ENCODE data around the gene MSH2. TPM values are rescaled to one million over a fixed set of nuclear protein-coding genes. Genes with fewer than 3 reads are reported as not detected.
"Not testable (repeated sequence)": the region's sequence is repeated elsewhere in the genome, so short reads cannot be mapped to it uniquely, and the experiment has no call there.

MSH2 gene
- total and polyA plus RNA-seq, 2 experiments from 2014 or later = 42.5 to 47.6 TPM

DNA sequence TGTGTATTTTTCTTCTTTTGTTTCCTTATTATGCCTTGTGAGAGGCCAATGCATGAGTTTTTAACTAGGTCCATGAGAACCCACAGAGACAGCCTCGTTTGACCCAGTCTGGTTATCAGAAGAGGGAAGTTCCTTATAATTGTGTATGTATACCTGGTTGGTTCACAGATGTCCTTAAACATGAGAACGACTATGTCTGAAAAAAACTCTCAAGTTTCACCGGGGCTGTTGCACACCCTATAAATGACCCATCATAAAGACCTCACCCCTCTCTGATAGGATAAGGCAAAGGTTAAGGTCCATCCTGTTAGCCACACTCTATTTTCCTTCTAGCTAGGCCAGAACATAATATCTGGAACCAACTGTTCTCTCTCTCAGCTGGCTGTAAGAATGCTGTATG, 42.7 kb upstream of the MSH2 start:
- no peak for DNase-seq (ENCODE audit: low read depth in 1 of 2, low spot score in 1 of 2)
- Histone ChIP-seq H3K9me3 (ENCODE audit: low read depth) (no peaks in the 10 kb centered on the region), H3K4me1 (ENCODE audit: low read depth) (peaks cover 8% of the 10 kb centered on the region), H3K27ac (no peak overlapping the region), H3K27me3 (no peaks in the 10 kb centered on the region), H3K4me3 (no peak overlapping the region), H3K36me3 (no peaks in the 10 kb centered on the region)
- TF ChIP-seq, protein P1, sequence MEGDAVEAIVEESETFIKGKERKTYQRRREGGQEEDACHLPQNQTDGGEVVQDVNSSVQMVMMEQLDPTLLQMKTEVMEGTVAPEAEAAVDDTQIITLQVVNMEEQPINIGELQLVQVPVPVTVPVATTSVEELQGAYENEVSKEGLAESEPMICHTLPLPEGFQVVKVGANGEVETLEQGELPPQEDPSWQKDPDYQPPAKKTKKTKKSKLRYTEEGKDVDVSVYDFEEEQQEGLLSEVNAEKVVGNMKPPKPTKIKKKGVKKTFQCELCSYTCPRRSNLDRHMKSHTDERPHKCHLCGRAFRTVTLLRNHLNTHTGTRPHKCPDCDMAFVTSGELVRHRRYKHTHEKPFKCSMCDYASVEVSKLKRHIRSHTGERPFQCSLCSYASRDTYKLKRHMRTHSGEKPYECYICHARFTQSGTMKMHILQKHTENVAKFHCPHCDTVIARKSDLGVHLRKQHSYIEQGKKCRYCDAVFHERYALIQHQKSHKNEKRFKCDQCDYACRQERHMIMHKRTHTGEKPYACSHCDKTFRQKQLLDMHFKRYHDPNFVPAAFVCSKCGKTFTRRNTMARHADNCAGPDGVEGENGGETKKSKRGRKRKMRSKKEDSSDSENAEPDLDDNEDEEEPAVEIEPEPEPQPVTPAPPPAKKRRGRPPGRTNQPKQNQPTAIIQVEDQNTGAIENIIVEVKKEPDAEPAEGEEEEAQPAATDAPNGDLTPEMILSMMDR (IDR thresholded peaks at IDR 0.05; ENCODE audit: low read depth, low read length) = no peak

DNA sequence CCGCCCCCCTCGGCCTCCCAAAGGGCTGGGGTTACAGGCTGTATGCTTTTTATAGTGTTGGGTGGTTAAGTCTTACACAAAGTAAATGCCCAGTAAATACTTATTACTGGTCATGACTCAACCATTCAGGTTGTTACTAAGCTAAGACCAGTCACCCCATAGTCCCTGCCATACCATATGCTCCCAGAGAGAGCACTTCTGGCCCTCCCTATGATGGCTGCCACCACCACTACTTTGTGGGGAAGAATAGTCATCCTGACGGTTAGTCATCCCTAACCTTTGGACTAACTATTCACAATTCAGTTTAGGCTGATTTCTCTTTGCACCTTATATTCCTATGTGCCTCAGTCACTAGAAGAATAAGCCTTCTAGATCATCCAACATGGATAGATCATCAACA, 42.0 kb upstream of the MSH2 start:
- TF ChIP-seq, protein P1 (IDR thresholded peaks at IDR 0.05; ENCODE audit: low read depth, low read length) = no peak
- no peak overlapping the region for H3K4me3 ChIP-seq

GRCh38 chr2:47361505-47362229, 41.3 kb upstream of the MSH2 start:
- H3K4me3 ChIP-seq; H3K36me3 ChIP-seq; H3K9me3 ChIP-seq (ENCODE audit: low read depth); H3K27ac ChIP-seq; DNase-seq (ENCODE audit: low read depth in 1 of 2, low spot score in 1 of 2); H3K27me3 ChIP-seq; H3K4me1 ChIP-seq (ENCODE audit: low read depth): not testable (repeated sequence)

More for the DNA sequence above, 42.0 kb upstream of the MSH2 start:
- no peaks in the 10 kb centered on the region for H3K36me3 ChIP-seq
- no peaks in the 10 kb centered on the region for H3K27me3 ChIP-seq
- no peak overlapping the region for H3K27ac ChIP-seq
- DNase-seq (ENCODE audit: low read depth in 1 of 2, low spot score in 1 of 2) = no peak
- H3K4me1 ChIP-seq (ENCODE audit: low read depth) = peaks cover 8% of the 10 kb centered on the region
- H3K9me3 ChIP-seq (ENCODE audit: low read depth) = no peaks in the 10 kb centered on the region

DNA sequence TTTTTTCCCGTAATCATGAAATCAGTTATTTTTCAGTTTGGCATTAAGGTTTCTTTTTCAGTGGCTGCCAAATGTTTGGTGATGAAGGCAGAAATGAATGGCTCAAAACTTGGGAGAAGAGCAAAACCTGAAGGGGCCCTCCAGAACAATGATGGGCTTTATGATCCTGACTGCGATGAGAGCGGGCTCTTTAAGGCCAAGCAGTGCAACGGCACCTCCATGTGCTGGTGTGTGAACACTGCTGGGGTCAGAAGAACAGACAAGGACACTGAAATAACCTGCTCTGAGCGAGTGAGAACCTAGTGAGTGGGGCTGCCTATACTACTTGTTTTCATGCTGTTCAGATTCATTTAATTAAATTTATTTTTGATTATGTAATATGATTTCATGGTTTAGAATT, 29.2 kb upstream of the MSH2 start:
- Histone ChIP-seq H3K36me3 (no peaks in the 10 kb centered on the region), H3K4me3 (no peak overlapping the region), H3K4me1 (ENCODE audit: low read depth) (no peaks in the 10 kb centered on the region), H3K27me3 (peaks cover 26% of the 10 kb centered on the region), H3K27ac (no peak overlapping the region), H3K9me3 (ENCODE audit: low read depth) (no peaks in the 10 kb centered on the region)
- peak in 1 of 2 donors; percentile 26 for DNase-seq (ENCODE audit: low read depth in 1 of 2, low spot score in 1 of 2)
- TF ChIP-seq, protein P1 (IDR thresholded peaks at IDR 0.05; ENCODE audit: low read depth, low read length) = no peak

- no peaks in the 10 kb centered on the region for H3K9me3 ChIP-seq (ENCODE audit: low read depth)
- no peaks in the 10 kb centered on the region for H3K36me3 ChIP-seq
- H3K4me1 ChIP-seq (ENCODE audit: low read depth) = no peaks in the 10 kb centered on the region
- TF ChIP-seq, protein P1 (IDR thresholded peaks at IDR 0.05; ENCODE audit: low read depth, low read length) = no peak
- H3K27me3 ChIP-seq = peaks cover 11% of the 10 kb centered on the region
- H3K27ac ChIP-seq = no peak overlapping the region
- DNase-seq (ENCODE audit: low read depth in 1 of 2, low spot score in 1 of 2) = no peak
- H3K4me3 ChIP-seq = no peak overlapping the region
Observed at GRCh38 chr2:47375307-47375706, 27.6 kb upstream of the MSH2 start.

DNA sequence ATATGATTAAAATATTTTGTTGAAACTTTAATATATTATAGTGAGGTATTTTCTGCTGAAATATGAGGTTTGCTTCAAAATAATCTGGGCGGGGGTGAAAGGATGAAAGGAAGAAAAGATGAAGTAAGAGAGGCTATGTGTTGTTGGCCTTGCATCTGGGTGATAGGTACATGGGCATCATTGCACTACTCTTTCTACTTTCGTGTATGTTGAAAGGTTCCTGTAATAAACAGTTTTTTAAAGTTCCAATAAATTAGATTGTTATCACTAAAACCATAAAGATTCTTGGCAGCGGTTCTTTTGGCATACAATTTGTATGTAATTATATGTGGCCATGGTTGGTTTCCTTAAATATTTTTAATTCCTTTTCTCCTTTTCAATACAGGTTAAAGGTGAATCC, 23.6 kb upstream of the MSH2 start:
- Histone ChIP-seq H3K36me3 (no peaks in the 10 kb centered on the region), H3K27ac (no peak overlapping the region), H3K27me3 (no peaks in the 10 kb centered on the region), H3K4me3 (no peak overlapping the region), H3K4me1 (ENCODE audit: low read depth) (no peaks in the 10 kb centered on the region), H3K9me3 (ENCODE audit: low read depth) (no peaks in the 10 kb centered on the region)
- TF ChIP-seq, protein P1 (IDR thresholded peaks at IDR 0.05; ENCODE audit: low read depth, low read length) = no peak
- no peak for DNase-seq (ENCODE audit: low read depth in 1 of 2, low spot score in 1 of 2)
